ACC112 (cell line): ENCODE results near the gene GPR63.

Experiments
- H2AFZ ChIP-seq: fragments of 200-600 bp; sonication (generic); one replicate; pipeline ENCODE4 v1.6.0; 2017; ENCODE audit warnings: antibody characterized with exemption, low read length; ENCODE audit not compliant: unreplicated experiment
- H3K27ac ChIP-seq: fragments of 200-600 bp; sonication (generic); 2 replicates; pipeline ENCODE4 v1.5.1; 2014; ENCODE audit warnings: low read depth, mild to moderate bottlenecking, antibody characterized with exemption, low read length, moderate library complexity
- H3K27me3 ChIP-seq: fragments of 200-600 bp; sonication (generic); 2 replicates; pipeline ENCODE4 v1.6.1; 2014; ENCODE audit warnings: mild to moderate bottlenecking, antibody characterized with exemption, low read length, moderate library complexity, mixed read lengths; ENCODE audit not compliant: insufficient read depth
- H3K36me3 ChIP-seq: fragments of 200-600 bp; sonication (generic); 2 replicates; pipeline ENCODE4 v1.6.1; 2016; ENCODE audit warnings: mild to moderate bottlenecking, antibody characterized with exemption, low read length, moderate library complexity, mixed read lengths; ENCODE audit not compliant: insufficient read depth
- H3K4me1 ChIP-seq: fragments of 200-600 bp; sonication (generic); one replicate; pipeline ENCODE4 v1.6.1; 2016; ENCODE audit warnings: low read length, mixed read lengths; ENCODE audit not compliant: insufficient read depth, unreplicated experiment, control insufficient read depth
- H3K4me3 ChIP-seq: fragments of 200-600 bp; sonication (generic); 2 replicates; pipeline ENCODE4 v1.5.1; 2014; ENCODE audit warnings: mild to moderate bottlenecking, low read depth, low read length
- H3K79me2 ChIP-seq: fragments of 200-600 bp; sonication (generic); one replicate; pipeline ENCODE4 v1.6.0; 2016; ENCODE audit warnings: low read length; ENCODE audit not compliant: control insufficient read depth, unreplicated experiment, insufficient read depth

GPR63 gene

DNA sequence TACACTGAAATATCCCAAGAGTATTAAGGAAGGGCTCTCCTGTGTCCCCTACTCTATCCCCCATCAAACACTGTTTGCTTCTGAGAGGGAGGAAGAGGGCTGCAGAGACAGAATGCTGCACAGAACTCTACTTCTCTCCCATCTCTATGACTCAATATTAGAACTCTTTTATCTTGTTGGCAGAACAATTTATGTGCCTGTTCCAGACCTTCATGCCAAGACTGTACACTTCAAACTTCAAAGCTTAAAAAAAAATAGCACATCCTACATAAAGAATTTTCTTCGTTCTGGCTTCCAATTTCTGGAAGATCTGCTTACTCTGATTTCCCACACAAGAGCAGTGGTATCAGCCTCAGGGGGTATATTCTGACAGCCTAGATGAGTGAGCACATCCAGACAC, 19.6 kb upstream of the GPR63 start:
- Histone ChIP-seq H3K4me3 (no peak overlapping the region), H3K4me1 (no peaks in the 10 kb centered on the region), H2AFZ (no peak overlapping the region), H3K27ac (no peak overlapping the region), H3K79me2 (no peaks in the 10 kb centered on the region), H3K36me3 (no peaks in the 10 kb centered on the region), H3K27me3 (peaks cover 19% of the 10 kb centered on the region; the same call in 1 of the 2 replicates)

DNA sequence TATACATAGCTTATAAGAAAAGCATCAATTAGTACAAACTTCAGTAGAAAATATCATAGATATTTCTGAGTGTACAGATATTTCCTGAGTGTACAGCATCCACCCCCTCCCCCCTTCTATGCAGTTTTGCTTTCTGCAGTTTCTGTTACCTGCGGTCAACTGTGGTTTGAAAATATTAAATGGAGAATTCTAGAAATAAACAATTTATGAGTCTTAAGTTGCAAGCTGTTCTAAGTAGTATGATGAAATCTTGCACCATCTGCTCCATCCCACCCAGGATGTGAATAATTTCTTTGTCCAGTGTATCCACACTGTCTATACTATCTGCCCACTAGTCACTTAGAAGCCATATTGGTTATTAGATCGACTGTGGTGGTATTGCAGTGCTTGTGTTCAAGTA, 15.8 kb upstream of the GPR63 start:
- H2AFZ ChIP-seq: no peak overlapping the region
- H3K79me2 ChIP-seq: no peaks in the 10 kb centered on the region
- H3K27me3 ChIP-seq: peaks cover 15% of the 10 kb centered on the region
- H3K4me1 ChIP-seq: no peaks in the 10 kb centered on the region
- no peaks in the 10 kb centered on the region for H3K36me3 ChIP-seq
- H3K27ac ChIP-seq: no peak overlapping the region
- no peak overlapping the region for H3K4me3 ChIP-seq

DNA sequence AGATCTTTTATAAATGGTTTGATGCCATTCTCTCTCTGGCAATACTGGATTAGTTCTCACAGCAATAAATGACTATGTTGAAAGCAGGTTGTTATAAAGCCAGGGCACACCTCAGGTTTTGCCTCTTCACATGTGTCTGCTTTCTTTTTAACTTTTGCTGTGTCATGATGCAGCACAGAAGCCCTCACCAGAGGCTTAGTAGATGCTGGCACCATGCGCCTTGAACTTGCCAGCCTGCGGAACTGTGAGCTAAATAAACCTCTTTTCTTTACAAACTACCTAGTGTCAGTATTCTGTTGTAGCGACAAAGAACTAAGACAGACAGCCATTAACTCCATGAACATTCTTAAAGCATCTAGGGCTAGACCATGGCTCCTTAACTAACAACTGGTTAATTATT, 15.3 kb upstream of the GPR63 start:
- no peaks in the 10 kb centered on the region for H3K4me1 ChIP-seq
- H3K36me3 ChIP-seq: no peaks in the 10 kb centered on the region
- H2AFZ ChIP-seq: no peak overlapping the region
- H3K27me3 ChIP-seq: peaks cover 10% of the 10 kb centered on the region
- H3K4me3 ChIP-seq: no peak overlapping the region
- no peaks in the 10 kb centered on the region for H3K79me2 ChIP-seq
- H3K27ac ChIP-seq: no peak overlapping the region

DNA sequence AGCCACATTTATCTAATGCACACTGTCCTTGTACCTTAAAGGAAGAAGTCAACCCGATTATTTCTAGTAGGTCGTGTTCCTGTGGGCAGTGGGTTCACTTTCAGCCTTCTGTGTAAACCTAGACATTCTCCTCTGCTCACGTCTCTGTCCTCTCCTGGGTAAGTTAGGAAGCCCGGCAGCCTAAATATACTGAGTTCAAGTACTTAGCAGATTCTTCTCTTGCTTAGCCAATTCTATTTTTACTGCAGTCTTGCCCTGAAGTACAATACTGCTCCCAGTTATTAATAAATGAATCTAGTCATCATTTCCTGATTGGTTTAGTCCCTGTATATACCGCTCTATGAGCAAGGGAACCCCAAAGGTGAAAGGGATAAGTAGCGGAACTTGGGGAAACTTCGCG, 14.6 kb upstream of the GPR63 start:
- H3K36me3 ChIP-seq: no peaks in the 10 kb centered on the region
- H3K4me1 ChIP-seq: no peaks in the 10 kb centered on the region
- no peak overlapping the region for H3K4me3 ChIP-seq
- no peak overlapping the region for H3K27ac ChIP-seq
- peaks cover 4% of the 10 kb centered on the region for H3K27me3 ChIP-seq
- no peak overlapping the region for H2AFZ ChIP-seq
- H3K79me2 ChIP-seq: no peaks in the 10 kb centered on the region

DNA sequence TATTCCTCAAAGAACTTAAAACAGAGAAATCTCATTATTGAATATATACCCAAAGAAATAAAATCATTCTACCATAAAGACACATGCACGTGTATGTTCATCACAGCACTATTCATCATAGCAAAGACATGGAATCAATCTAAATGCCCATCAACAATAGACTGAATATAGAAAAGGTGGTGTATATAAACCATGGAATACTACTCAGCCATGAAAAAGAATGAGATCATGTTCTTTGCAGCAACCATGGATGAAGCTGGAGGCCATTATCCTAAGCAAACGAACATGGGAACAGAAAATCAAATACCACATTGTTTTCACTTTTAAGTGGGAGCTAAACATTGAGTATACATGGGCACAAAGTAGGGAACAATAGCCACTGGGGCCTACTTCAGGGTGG, 12.3 kb upstream of the GPR63 start:
- Histone ChIP-seq H3K79me2 (no peaks in the 10 kb centered on the region), H3K36me3 (no peaks in the 10 kb centered on the region), H2AFZ (no peak overlapping the region)

DNA sequence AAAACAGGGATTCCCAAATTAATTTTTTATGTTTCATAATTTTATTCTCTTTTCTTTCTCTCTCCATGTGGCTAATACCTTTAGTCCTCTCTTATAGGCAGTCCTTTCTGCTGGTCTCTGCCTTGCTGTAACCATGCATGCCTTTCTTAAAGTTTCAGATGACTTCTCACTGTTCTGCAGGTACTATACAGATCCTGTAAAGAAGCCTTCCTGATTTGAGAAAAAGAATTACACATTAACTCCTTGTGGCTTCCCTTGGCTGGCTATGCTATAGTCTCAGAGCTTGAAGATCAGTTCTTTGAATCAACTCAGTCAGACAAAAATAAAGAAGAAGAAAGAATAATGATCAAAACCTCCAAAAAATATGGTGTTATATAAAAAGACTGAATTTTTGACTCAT, 7.3 kb upstream of the GPR63 start:
- Histone ChIP-seq H3K27me3 (peaks cover 31% of the 10 kb centered on the region), H3K4me3 (no peak overlapping the region), H3K79me2 (no peaks in the 10 kb centered on the region), H2AFZ (no peak overlapping the region), H3K27ac (no peak overlapping the region), H3K36me3 (no peaks in the 10 kb centered on the region), H3K4me1 (no peaks in the 10 kb centered on the region)

More for the DNA sequence above, 12.3 kb upstream of the GPR63 start:
- Histone ChIP-seq H3K4me1 (no peaks in the 10 kb centered on the region), H3K4me3 (no peak overlapping the region), H3K27ac (no peak overlapping the region), H3K27me3 (peaks cover 14% of the 10 kb centered on the region)

DNA sequence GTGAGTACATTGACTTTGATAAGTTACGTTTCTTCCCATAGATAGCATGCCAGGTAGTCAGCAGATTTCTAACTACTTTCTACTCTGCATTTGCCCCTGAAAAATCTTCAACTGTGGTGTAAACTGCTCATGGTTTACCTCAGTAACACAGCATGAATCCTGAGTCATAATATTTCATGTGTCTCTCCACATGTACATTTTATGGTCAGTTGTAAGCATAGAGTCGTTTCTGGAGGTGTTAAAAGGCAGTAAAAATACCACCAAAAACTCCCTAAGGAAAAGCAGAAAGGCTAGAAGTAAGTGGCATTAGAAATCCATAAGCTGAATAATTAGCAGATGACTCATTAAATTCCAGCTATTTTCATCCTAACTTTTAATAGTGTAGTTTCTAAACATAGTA, 4.1 kb upstream of the GPR63 start:
- no peaks in the 10 kb centered on the region for H3K36me3 ChIP-seq
- H3K27me3 ChIP-seq: peaks cover 53% of the 10 kb centered on the region
- no peaks in the 10 kb centered on the region for H3K4me1 ChIP-seq
- no peaks in the 10 kb centered on the region for H3K79me2 ChIP-seq
- no peak overlapping the region for H3K27ac ChIP-seq
- H2AFZ ChIP-seq: no peak overlapping the region
- no peak overlapping the region for H3K4me3 ChIP-seq

DNA sequence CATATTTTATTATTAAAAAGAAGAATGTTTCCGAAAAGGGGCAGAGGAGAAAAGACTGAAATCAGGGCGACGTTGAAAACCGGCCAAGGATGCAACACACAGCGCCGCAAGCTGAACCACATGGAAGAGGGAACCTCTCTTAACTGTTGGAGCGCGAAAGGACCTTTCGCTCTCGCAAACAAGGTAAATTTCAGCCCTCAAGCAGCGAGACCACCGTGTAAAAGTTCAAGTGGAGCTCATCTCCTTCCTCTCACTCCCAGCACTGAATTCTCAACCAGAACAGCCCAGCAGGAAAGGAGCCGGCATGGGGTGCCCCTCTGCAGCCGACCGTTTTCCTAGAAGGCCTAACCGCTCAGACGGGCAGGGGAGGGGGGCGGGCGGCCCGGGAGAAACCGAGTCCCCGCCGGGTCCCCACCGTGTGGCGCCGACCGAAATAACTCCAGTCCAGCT, 621 bp downstream of the GPR63 start:
- Histone ChIP-seq H3K27ac (no peak overlapping the region), H3K36me3 (no peaks in the 10 kb centered on the region), H3K4me1 (no peaks in the 10 kb centered on the region), H3K79me2 (no peaks in the 10 kb centered on the region), H2AFZ (peak overlapping the region; percentile 37), H3K27me3 (peaks cover 82% of the 10 kb centered on the region), H3K4me3 (peak overlapping the region; percentile 77)

DNA sequence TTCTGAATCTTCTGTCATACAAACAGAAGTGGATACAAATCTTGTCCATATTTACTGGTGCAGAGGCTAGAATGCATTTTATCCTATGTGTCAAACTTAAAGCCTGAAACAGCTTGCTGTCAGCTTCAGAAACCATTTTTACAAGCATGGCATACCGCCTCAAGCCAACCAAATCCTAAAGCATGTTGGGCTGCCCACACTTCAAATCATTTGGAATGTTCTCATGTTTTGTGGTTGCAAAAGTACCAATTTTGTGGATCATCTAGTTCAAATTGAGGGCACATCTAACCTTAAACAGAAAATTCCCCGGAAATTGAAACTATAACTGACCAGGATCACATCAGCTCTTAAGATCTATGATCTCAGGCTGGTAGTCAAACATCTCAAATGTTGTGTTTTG, 3.2 kb downstream of the GPR63 start:
- H2AFZ ChIP-seq: no peak overlapping the region
- no peaks in the 10 kb centered on the region for H3K36me3 ChIP-seq
- no peaks in the 10 kb centered on the region for H3K4me1 ChIP-seq
- peaks cover 61% of the 10 kb centered on the region for H3K27me3 ChIP-seq
- no peak overlapping the region for H3K4me3 ChIP-seq
- H3K27ac ChIP-seq: no peak overlapping the region
- H3K79me2 ChIP-seq: no peaks in the 10 kb centered on the region

DNA sequence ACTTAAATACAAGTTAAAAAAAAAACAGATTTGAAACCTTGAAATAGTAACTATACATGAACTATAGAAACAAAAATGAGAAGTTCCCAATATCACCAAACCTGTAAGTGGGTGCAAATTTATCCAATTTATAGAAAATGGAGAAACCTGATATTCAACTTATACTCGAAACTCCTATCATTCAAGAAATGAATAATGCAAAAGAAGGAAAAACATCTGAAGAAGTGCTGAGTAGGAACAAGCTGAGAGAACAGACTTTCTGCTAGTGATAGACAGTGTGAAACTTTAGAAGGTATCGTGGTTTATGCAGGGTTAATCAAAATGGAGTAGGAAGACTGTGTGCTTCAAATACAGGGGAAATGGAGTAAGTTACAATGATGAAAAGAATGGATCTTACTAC, 4.5 kb downstream of the GPR63 start:
- Histone ChIP-seq H3K27me3 (peaks cover 48% of the 10 kb centered on the region), H3K27ac (no peak overlapping the region), H3K4me1 (no peaks in the 10 kb centered on the region), H3K36me3 (no peaks in the 10 kb centered on the region), H3K79me2 (no peaks in the 10 kb centered on the region), H2AFZ (no peak overlapping the region), H3K4me3 (no peak overlapping the region)

DNA sequence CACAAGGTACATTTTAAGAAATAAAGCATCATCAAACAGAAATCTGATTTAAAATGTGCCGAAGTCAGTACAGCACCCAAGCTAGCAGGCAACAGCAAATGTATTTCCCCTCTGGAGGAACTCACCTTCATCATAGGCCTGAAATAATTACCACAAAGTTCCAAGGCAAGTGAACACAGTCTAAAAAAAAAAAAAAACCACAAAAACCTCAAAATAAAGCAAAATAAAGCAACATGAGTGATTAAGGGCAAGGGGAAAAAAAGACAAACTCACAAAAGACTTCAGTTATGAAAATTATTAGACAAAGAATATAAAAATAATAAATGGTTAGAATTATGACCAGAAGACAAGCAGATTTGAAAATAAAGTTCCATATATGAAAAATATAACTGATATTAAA, 10.4 kb downstream of the GPR63 start:
- no peaks in the 10 kb centered on the region for H3K36me3 ChIP-seq
- H3K79me2 ChIP-seq: no peaks in the 10 kb centered on the region
- H2AFZ ChIP-seq: no peak overlapping the region
- no peak overlapping the region for H3K4me3 ChIP-seq
- no peak overlapping the region for H3K27ac ChIP-seq
- no peaks in the 10 kb centered on the region for H3K4me1 ChIP-seq
- 0 out of 2 replicates have a peak, but pooled peaks cover 3% of the 10 kb centered on the region for H3K27me3 ChIP-seq
